HG03135 (cell line): Measurements from ENCODE around the gene AGRN.
"Not testable (repeated sequence)": the region's sequence is repeated elsewhere in the genome, so short reads cannot be mapped to it uniquely, and the experiment has no call there.

Source experiments
- ATAC-seq: cut with Tn5 transposase; IDR thresholded peaks from one replicate; pipeline ENCODE4 v1.9.1; 2021; ENCODE audit warnings: mild to moderate bottlenecking, moderate library complexity; ENCODE audit not compliant: unreplicated experiment

Gene AGRN

GRCh38 chr1:1049318-1050165 is 29.6 kb downstream of the AGRN start:
- no peak for ATAC-seq

DNA sequence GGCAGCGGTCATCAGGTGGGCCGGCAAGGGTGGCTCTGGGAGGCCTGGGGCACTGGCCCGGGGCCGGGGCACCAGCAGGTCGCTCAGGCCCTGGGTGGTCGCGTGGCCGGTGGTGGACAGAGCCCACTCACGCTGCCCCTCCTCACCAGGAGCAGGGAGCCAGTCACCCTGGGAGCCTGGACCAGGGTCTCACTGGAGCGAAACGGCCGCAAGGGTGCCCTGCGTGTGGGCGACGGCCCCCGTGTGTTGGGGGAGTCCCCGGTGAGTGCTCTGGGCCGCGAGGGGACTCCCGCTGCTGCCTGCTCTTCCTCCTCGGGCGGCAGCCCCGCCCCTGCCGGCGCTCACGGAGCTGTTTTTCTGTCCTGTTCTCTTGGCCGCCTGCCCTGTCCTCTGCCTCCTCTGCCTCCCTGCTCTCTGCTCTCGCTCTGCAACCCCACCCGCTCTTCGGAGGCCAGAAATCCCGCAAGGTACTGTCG is 30.7 kb downstream of the AGRN start:
- ATAC-seq, result no peak

DNA sequence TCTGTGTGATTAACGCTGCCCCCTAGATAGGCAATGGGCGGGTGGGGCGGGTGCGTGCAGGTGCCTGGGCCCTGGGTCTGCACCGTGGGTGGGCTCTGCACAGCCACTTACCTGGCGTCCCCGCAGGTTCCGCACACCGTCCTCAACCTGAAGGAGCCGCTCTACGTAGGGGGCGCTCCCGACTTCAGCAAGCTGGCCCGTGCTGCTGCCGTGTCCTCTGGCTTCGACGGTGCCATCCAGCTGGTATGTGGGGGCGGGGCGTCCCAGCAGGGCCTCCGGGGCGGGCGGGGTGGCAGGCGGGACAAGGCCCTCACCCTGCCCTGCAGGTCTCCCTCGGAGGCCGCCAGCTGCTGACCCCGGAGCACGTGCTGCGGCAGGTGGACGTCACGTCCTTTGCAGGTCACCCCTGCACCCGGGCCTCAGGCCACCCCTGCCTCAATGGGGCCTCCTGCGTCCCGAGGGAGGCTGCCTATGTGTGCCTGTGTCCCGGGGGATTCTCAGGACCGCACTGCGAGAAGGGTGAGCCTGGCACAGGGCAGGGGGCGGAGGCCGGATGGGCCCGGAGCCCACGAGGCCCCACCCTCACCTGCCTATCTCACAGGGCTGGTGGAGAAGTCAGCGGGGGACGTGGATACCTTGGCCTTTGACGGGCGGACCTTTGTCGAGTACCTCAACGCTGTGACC is 31.3 kb downstream of the AGRN start:
- no peak for ATAC-seq

- ATAC-seq, result no peak
Observed at GRCh38 chr1:1052003-1052840, 32.3 kb downstream of the AGRN start.

DNA sequence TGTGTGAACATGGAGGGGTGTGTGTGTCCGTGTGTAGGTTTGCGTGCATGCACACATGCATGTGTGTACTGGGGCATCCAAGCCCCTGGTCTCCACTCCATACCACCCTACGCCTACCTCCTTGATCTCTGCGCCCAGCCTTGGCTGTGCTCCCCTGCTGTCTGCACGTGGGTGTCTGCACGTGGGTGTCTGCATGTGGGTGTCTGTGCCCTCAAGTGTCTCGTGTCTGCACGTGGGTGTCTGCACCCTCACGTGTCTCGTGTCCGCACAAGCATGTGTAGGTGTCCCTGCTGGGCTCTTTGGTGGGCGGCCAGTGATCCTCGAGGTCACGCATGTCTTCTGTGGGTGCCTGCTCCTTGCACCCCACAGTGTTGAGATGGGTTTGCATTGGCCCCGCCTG is 33.1 kb downstream of the AGRN start:
- no peak for ATAC-seq

DNA sequence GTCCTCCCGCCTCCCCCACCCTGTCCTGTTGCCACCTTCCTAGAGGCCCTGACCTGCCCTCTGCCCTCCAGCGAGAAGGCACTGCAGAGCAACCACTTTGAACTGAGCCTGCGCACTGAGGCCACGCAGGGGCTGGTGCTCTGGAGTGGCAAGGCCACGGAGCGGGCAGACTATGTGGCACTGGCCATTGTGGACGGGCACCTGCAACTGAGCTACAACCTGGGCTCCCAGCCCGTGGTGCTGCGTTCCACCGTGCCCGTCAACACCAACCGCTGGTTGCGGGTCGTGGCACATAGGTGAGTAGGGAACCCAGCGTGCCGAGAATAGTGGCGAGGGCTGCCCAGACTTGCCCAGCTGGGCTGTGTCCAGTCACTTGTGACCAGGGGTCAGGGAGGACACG is 33.8 kb downstream of the AGRN start:
- ATAC-seq, result no peak

GRCh38 chr1:1054099-1054700 is 34.3 kb downstream of the AGRN start:
- no peak for ATAC-seq

GRCh38 chr1:1054971-1055370 is 35.1 kb downstream of the AGRN start:
- no peak for ATAC-seq

DNA sequence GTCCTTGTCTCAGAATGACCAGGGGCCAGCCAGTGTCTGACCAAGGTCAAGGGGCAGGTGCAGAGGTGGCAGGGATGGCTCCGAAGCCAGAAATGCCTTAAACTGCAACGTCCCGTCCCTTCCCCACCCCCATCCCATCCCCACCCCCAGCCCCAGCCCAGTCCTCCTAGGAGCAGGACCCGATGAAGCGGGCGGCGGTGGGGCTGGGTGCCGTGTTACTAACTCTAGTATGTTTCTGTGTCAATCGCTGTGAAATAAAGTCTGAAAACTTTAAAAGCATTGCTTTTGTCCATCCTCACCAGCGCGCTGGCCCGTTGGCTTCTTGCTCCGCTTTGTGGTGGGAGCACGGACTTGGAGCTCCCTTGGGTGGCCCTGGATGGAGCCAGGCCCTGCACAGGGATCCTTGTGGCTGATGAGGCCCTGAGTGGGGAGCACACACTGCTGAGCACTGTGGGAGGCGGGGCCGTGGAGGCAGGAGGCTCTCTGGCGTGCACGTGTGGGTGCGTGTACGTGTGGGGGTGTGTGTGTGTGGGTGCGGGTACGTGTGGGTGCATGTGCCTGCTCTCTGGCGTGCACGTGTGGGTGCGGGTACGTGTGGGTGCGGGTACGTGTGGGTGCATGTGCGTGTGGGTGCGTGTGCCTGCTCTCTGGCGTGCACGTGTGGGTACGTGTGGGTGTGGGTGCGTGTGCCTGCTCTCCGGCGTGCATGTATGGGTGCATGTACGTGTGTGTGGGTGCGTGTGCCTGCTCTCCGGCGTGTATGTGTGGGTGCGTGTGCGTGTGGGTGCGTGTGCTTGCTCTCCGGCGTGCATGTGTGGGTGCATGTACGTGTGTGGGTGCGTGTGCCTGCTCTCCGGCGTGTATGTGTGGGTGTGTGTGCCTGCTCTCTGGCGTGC is 36.2 kb downstream of the AGRN start:
- no peak for ATAC-seq

DNA sequence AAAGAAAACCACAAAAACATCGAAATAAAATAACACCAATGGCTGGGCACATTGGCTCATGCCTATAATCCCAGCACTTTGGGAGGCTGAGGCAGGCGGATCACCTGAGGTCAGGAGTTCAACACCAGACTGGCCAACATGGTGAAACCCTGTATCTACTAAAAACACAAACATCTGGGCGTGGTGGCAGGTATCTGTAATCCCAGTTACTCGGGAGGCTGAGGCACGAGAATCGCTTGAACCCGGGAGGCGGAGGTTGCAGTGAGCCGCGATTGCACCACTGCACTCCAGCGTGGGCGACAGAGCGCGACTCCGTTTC is 37.8 kb downstream of the AGRN start:
- ATAC-seq, result not testable (repeated sequence)

DNA sequence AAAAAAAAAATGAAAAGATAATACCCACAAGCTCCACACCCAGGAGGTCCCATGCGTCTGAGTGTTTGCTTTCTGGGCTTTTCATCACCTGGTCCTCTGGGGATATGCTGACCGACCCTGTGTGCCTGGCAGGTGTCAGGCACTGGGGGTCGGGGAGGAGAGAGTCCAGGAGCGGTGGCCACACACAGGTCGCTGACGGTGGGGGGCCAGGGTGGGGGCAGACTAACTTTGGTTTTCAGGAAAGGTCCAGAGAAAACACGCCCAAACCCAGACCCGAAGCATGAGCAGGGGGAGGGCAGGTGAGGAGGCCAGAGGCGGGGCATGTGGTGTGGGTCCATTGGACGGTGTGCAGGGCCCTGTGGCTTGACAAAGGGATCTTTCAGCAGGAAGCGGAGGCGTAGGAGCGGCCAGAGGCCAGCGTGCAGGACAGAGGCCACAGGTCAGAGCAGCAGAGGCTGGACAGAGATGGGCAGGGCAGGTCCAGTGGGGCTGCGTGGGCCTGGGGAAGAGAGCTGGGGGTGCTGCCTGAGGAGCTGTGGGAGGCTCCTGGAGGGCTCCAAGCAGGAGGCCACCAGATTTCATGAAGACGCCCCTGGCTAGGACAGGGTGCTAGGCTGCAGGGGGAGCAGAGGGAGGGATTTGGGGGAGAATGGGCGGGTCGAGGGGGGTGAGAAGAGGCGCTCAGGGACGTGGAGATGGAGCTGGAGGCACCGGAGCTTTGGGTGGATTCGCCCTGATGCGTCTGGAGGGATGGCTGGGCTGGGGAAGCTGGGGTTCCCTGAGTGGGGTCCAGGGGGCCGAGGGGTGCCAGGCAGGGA is 38.4 kb downstream of the AGRN start:
- ATAC-seq, result no peak

GRCh38 chr1:1058921-1059493 is 39.1 kb downstream of the AGRN start:
- peak; percentile 29 for ATAC-seq

DNA sequence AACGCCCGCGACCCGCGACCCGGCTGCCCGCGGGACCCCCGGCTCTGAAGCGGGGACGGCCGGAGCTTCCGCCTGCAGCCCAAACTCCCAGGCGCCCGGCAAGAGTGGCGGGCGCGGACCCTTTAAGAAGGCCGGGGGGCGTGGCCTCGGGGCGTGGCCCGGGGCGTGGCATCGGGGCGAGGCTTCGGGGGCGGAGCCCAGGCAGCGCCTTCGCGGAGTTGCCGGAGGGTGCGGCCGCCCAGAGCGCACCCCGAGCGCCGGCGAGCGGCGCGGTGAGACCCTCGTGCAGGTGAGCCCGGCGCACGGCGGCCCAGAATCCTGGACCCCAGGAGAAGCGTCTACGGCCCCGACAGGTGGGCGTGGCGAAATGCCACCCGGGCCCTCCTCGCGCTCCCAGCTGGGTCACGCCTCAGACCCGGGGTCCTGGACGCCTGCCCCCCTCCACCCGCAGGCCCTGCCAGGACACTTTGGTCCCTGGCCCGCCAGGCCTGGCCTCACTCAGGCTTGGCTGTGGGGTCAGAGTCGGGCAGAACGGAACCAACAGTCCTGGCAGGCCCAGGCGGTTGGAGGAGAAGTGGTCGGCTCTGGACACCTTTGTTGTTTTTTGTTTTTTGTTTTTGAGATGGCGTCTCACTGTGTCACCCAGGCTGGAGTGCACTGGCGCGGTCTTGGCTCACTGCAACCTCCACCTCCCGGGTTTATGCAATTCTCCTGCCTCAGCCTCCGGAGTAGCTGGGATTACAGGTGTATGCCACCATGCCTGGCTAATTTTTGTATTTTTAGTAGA is 39.8 kb downstream of the AGRN start:
- peak; percentile 61 for ATAC-seq

GRCh38 chr1:1060281-1061000 is 40.5 kb downstream of the AGRN start:
- no peak for ATAC-seq

- no peak for ATAC-seq
Observed at GRCh38 chr1:1061682-1062345, 41.9 kb downstream of the AGRN start.

- ATAC-seq, result no peak
Observed at GRCh38 chr1:1062348-1063163, 42.6 kb downstream of the AGRN start.
